IMR-90 (cell line): ENCODE data around the gene MYO10.

Experiments
- BHLHE40 ChIP-seq: fragments of 150-350 bp; IDR thresholded peaks from 2 replicates; pipeline ENCODE4 v1.6.1; 2016; ENCODE audit warnings: mild to moderate bottlenecking, low read depth, low read length
- CEBPB ChIP-seq: IDR thresholded peaks from 2 replicates; pipeline ENCODE4 v1.6.1; 2012; ENCODE audit warnings: low read depth, low read length, improper control_type of control experiment
- CHD1 ChIP-seq: IDR thresholded peaks from 2 replicates; pipeline ENCODE4 v1.6.1; 2012; ENCODE audit warnings: low read depth, low read length, improper control_type of control experiment
- CTCF ChIP-seq: conservative IDR thresholded peaks from 2 replicates; pipeline ENCODE4 v1.5.1; 2012; ENCODE audit warnings: mild to moderate bottlenecking, low read depth, low read length, improper control_type of control experiment
- ELK1 ChIP-seq: fragments of 150-350 bp; IDR thresholded peaks from 2 replicates; pipeline ENCODE4 v1.6.1; 2016; ENCODE audit warnings: low read depth, mild to moderate bottlenecking, low read length, moderate library complexity, borderline replicate concordance
- FOS ChIP-seq: fragments of 150-350 bp; IDR thresholded peaks from 2 replicates; pipeline ENCODE4 v1.6.1; 2016; ENCODE audit warnings: low read depth, low read length
- MAFK ChIP-seq: IDR thresholded peaks from 2 replicates; pipeline ENCODE4 v1.6.1; 2012; ENCODE audit warnings: low read depth, low read length, improper control_type of control experiment
- MAZ ChIP-seq: IDR thresholded peaks from 2 replicates; pipeline ENCODE4 v1.6.1; 2012; ENCODE audit warnings: low read depth, mild to moderate bottlenecking, low read length, improper control_type of control experiment, moderate library complexity, borderline replicate concordance
- POLR2A ChIP-seq: IDR thresholded peaks from 2 replicates; pipeline ENCODE4 v1.6.1; 2012; ENCODE audit warnings: mild to moderate bottlenecking, low read depth, low read length
- RAD21 ChIP-seq: IDR thresholded peaks from 2 replicates; pipeline ENCODE4 v1.6.1; 2012; ENCODE audit warnings: low read length, improper control_type of control experiment
- RCOR1 ChIP-seq: IDR thresholded peaks from 2 replicates; pipeline ENCODE4 v1.6.1; 2012; ENCODE audit warnings: mild to moderate bottlenecking, low read length, improper control_type of control experiment; ENCODE audit not compliant: insufficient replicate concordance
- RFX5 ChIP-seq: IDR thresholded peaks from 2 replicates; pipeline ENCODE4 v1.8.0; 2012; ENCODE audit warnings: low read depth, mild to moderate bottlenecking, low read length, moderate library complexity
- USF2 ChIP-seq: fragments of 150-350 bp; IDR thresholded peaks from 2 replicates; pipeline ENCODE4 v1.6.1; 2017; ENCODE audit warnings: mild to moderate bottlenecking, antibody characterized with exemption, low read length, low read depth

GRCh38 chr5:16907270-16907669 is 28.8 kb downstream of the MYO10 start:
- TF ChIP-seq POLR2A (no peak), ELK1 (no peak), CEBPB (no peak), CTCF (no peak), FOS (no peak), MAZ (no peak), RCOR1 (no peak), RFX5 (no peak), RAD21 (no peak), USF2 (no peak), BHLHE40 (no peak), MAFK (no peak), CHD1 (no peak)
